Measurements from ENCODE around the gene CYBA.

The CYBA gene

DNA sequence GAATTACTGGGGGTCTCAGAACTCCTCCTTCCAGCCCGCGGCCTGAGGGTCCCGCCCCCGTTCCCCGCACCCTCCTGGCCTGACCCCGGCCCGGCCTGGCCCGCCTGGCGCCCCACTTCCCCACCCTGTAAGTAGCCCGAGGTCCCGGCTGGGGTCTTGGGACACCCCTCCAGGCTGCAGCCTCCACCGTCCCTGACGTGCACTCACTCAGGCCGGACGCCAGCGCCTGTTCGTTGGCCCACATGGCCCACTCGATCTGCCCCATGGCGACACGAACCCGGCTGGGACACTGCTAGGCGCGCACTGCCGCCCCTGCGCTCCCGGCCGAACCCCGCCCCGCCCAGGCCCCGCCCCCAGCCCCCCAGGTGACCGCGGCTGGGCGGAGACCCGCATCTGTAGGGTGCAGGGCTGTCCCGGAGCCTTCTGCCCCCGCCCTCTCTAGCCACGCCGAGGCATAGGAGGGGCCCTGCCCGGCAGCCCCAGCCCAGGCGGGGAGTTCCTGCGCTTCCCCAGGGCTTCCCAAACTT lies at the start of gene CYBA:
CYBA (minus strand) TSS at position 305 of the 527 bp plus-strand sequence; CDS start at position 265, 40 bp downstream.
- DNase-seq (ENCODE audit: low read depth, low spot score): peak; percentile 41

DNA sequence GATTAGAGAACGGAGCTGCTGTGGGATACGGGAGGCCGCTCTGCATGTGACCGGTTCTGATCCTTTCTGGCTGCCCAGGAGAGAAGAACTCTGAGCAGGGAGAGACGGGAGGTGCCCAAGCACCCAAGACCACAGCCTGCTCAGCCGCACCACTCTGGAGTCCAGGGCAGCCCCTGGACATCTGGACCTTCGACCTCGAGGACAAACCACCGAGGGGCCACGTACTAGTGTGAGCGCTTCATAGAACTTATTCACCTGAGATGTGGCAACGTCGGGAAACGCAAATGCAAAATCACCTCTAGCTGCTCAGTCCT lies 49.4 kb upstream of the CYBA start:
- no peak for DNase-seq (ENCODE audit: low read depth, low spot score)

DNA sequence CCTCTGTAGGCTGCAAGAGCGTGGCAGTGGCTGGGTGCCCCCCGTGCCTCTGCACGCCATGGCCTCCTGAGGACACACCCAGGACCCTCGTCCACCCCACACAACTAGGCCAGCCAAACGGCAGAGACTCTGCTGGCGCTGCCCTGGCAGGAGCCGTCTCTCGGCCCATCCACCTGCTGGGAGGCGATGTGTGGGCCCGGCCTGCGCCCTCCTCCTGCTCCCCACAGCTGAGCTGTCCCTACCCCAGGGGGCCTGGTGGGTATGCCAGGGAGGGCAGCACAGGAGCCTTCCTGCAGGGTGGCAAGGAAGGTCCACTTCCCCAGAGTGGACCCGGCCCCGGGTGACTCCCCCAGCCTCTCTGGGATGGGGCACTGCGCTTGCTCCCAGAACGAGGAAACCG lies 48.3 kb upstream of the CYBA start:
- DNase-seq (ENCODE audit: low read depth, low spot score): no peak

DNA sequence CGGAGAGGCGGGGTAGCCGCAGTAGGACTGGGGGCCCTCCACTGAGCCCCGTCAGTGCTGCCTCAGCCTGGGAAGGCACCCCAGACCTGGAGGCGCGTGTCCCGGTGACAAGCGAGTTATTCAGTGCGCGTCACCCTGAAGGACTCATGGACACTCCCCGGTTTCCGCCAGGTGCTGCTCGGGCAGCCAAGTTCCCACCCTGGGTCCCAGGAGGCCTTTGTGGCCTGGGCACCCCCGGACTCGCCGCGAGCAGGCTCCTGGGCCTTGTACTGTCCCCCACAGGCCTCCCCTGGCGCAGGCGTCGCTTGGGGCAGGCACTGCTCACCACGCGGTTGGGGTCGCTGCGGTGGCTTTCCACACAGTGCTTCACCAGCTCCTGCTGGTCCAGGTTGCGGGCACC lies 47.8 kb upstream of the CYBA start:
- DNase-seq (ENCODE audit: low read depth, low spot score): no peak

DNA sequence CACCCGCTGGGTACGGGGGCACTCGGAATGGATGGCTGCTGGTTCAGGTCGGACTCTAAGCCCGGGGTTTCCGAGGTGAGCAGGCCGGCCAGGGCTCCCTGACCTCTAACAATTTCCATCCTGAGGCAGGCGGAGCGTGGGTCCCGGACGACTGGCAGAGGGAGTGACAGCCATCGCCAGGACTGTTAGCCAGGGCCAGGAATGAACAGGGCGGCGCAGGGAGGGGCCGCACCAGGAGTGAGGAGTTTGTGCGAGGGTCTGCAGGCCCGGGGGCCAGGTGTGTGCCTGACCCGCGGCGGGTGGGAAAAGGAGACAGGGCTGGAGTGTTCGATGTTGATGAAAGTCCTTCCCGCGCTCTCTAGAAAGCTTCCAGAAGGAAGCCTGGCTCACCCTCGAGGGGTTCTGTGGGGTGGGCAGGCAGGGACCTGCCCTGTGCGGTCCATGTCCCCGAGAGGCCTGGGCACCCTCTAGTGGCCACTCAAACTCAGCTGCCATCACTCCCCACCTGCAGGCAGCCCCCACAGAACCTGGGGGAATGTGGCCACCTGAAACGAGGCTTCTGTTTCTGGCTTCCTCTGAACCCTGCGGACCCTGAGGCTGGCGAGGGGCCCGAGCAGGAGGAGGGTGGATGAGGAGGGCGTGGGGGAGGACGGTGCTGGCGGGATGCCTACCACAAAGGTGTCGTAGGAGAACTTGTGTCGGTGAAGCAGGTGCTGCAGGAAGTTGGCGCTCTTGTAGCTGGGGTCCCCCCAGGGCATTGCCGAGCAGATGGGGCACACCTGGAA lies 47.2 kb upstream of the CYBA start:
- DNase-seq (ENCODE audit: low read depth, low spot score): peak; percentile 24

DNA sequence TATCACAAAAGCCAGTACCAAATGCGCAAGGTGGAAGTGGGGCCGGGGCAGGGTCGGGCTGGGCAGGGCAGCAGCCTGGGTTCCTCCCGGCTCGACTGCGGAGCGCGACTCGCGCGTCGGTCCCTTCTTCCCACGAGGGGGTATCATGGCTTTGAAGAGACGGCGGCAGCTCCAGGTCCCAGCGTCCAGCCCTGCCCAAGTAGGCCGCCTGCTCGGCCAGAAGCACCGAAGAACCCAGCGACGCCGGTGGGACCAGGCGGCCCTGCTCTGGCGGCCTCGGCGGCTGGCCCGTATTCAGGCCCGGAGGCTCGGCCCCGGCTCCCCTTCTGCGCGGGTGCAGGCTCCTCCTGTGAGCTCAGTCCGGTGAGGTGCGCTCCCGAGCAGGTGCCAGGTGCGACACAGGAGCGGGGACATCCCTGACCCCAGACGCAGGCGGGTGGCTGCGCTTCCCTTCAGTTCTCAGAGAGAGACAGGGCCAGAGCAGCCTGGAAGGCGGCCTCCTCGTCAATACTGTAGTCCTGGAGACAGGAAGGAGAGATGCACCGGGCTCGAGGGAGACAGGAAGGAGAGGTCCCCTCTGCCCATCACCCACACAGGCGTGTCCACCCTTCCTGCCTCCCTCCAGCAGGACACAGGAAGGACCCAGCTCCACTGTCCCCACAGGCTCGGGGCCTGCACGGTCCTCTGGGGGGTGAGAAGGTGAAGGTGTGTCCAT lies 46.4 kb upstream of the CYBA start:
- DNase-seq (ENCODE audit: low read depth, low spot score): no peak

DNA sequence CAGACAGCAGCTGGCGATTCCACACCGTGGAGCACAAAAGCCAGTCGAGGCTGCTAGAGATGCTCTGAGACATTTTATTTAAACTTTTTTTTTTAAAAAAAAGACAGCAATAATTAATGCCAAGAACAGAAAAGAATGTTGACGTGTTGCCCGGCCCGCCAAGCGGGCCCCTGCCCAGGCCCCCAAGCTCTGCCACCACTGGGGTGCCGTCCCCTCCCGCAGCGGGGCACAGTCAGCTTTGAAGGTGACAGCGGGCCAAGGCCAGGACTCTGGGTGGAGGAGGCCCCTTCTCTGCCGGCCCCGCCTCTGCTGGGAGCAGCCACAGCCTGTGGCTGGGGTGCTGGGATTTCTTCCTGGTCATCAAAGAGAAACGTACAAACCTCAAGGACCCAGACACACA lies 45.6 kb upstream of the CYBA start:
- DNase-seq (ENCODE audit: low read depth, low spot score): no peak

DNA sequence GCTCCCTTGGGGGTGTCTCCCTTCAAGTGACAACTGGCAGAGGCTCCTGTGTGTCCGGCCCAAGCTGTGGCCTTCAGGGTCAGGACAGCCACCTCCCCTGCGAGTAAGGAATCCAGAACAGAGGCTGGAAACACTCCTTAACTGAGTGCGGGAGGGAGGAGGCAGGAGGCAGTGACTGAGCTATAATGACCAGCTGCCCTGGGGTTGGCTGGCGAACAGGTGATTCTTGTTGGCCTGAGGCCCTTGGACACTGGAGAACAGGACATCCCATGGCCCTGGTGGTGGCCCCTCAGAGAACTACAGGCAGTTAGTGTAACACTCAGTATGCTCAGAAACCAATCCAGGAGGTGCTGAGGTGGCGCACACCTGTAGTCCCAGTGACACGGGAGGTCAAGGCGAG lies 44.9 kb upstream of the CYBA start:
- DNase-seq (ENCODE audit: low read depth, low spot score): no peak

DNA sequence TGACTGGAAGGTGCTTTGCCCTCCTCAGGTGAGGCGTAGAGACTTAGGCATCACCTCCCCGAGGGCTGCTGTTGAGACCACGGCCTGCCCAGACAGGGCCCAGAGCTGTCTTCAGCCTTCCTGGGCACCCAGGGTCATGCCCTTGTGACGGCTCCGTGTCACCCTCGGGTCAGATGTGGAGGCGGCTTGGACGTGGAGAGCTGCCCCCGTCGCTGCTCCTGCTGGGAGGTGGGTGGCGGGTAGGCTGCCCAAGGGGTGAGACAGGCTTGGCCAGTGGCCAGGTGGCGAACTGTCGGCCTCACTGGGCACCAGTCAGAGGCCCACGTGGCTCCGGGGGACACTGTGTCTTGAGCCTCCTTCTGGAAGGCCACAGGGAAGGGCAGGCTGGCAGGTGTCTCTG lies 44.4 kb upstream of the CYBA start:
- no peak for DNase-seq (ENCODE audit: low read depth, low spot score)

DNA sequence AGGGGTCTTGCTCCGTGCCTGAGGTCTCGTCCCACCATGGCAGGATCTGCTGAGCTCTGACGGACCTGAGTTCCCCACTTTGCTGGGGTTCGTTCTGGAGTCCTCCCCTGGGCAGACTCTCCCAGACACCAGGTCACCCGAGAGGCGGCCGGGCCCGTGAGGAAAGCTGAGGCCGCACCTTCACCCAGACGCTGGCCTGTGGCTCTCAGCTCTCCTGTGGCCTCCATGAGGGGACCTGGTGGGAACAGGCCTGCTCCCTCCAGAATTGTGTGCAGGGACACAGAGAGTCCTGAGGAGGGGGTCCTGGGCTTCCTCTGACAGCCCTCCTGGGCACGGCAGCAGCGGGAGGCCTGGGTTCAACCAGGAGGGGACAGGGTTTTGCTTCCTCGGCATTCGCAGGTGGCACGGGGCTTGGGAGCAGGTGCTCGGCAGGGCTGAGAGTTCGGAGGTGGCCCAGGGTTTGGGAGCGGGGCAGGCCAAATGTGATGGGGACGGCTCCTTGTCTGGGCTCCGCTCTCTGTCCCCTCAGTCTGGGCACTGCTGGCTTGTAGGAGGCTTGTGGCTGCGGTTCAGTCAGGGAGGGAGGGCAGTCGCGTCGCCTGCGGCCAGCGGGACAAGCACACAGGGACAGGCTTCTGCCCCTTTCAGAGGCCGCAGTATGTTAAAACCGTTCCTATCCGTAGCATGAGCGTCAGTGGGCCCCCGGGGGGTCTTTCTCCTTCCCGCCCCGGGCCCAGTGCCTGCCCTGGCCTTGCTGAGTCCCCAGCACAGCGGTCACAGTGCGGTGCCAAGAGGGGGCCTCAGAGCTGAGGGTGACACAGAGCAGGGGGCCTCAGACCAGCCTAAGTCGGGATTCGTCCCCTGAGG lies 43.6 kb upstream of the CYBA start:
- no peak for DNase-seq (ENCODE audit: low read depth, low spot score)

DNA sequence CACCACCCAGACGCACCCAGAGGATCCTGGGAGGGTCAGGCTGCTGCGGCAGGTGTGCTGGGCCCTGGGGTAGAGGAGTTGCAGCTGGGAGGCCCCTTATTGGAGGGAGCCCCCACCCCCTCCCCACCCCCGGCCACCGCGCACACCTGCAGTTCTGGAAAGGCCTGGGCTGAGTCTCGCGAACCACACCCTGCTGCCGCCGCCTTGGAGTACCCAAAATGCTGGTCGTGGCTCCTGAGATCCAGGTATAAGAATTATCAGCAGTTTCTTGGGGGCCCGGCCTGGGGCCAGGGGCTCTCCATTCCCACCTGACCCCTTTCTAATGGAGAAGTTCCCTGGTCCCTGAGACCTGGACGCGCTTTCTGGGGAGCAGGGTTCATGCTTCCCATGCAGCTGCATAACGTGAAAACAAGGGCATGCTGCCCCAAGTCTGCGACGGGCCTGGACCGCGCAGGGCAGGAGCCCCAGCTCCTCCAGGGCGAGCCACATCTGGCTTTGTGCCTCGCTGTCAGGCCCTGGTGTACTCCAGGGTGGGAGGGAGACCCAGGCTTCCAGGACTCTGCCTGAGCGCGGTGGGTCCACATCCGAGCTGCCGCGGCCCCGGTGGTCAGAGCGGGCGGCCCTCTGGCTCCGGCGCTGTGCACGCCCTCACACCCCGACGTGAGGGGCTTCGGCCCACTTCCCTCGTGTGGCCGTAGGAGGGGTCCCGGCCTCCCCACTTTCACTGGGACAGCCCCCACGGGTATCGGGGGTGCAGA lies 42.7 kb upstream of the CYBA start:
- DNase-seq (ENCODE audit: low read depth, low spot score): no peak

DNA sequence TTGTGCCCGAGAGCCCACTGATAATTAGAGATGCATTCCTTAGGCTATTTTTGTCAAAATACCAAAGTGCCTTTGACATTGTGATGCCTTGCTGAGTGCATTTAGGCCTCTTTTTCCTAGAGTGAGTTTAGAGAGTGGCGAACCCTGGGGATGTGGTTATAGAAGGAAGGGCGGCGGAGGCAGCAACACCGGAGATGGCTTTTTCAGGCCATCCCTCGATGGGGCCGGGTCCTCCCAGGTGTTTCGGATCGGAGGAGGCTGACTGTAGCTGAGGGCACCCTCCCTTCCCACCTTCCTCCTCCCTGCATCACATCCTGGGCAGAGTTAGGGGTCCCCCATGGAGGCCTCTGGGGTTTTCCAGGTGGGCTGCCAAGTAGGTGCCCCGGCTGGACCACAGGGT lies 42.0 kb upstream of the CYBA start:
- DNase-seq (ENCODE audit: low read depth, low spot score): no peak

DNA sequence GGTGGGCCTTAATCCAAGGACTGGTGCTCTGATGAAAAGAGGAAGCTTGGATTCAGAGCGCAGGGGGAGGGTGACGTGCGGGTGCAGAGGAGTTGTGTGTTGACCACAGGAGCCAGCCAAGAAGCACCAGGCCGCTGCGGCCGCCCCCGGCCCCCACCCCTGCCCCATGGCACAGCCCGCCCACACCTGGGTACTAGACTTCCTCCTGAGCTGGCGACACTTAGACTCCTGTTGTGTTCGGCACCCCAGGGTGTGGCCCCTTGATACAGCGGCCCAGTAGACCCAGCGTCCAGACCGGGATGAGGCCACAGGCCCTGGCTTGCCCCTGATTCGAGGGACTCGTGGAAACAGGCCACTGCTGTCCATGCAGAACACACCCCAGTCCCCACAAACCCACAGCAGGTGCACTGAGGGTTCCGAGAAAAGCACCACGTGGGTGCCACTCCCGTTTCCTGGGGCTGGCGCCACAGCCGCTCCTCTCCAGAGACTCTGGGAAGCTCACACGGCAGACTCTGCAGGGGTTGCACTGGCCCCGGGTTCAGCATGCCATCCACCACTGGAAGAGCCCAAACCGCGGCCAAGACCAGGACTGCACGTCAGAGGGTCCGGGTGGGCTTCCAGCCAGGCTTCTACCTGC lies 41.2 kb upstream of the CYBA start:
- DNase-seq (ENCODE audit: low read depth, low spot score): no peak

DNA sequence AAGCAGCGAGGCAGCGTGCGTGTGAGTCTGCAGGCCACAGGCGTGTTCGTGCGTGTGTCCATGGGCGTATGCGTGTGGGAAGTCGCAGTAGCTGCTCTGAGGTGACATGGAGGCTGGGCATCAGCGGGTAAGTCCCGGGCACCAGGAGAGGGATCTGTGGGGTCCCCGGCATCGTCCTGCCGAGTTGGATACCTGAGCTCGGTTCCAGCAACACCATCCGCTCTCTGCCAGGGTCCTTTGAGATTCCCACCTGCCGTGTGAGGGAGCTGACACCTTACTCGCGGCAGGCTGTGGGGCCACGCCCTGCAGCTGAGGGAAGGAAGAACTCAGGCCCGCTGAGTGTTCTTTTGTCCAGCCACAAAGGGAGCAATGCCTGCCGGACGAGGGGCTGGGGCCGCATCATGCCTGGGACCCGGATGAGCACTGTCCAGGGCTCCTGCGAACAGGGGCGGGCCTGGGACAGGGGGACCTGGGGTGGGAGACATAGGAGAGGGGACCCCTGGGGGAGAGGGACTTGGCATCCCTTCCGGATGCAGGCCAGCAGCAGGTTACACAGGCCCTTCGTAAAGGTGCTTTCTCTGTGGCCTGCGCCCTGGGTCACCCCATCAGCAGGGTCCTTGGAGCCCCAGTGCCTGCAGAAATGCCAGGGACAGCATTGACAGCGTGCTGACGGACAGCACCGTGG lies 40.4 kb upstream of the CYBA start:
- no peak for DNase-seq (ENCODE audit: low read depth, low spot score)

DNA sequence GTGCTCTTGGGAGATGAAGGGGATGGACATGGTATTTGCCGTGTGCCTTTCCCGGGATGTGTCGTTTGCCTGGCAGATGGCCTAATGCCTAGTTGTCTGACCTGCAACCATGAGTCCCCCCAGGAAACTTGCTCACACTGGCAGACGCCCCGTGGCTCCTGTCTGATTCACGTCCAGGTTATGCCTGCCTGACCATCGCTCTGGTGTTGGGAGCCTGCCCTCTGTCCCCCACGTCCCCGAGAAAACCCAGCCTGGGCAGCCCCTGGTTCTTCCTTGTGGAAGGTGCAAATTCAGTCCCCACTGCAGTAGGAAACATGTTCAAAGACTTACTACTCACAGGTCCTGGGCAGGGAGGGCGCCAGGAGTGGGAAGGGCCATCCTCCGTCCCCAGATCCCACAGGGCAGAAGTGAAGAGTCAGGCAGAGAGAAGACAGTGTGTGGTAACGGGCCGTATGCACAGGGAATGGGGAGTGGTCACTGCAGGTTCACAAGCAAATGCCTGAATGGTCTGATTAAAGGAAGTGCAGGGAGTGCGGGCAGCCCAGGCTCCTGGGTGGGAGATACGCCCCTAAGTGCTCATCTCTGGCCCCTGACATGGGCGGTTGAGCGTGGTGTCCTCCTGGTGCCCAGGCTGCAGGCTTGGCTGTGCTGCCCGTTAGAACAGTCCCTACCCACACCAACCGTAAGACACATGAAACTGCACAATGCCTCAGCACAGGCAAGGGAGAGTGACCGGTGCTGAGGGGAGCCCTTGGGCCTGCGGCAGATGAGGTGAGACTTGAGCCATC lies 39.7 kb upstream of the CYBA start:
- no peak for DNase-seq (ENCODE audit: low read depth, low spot score)

DNA sequence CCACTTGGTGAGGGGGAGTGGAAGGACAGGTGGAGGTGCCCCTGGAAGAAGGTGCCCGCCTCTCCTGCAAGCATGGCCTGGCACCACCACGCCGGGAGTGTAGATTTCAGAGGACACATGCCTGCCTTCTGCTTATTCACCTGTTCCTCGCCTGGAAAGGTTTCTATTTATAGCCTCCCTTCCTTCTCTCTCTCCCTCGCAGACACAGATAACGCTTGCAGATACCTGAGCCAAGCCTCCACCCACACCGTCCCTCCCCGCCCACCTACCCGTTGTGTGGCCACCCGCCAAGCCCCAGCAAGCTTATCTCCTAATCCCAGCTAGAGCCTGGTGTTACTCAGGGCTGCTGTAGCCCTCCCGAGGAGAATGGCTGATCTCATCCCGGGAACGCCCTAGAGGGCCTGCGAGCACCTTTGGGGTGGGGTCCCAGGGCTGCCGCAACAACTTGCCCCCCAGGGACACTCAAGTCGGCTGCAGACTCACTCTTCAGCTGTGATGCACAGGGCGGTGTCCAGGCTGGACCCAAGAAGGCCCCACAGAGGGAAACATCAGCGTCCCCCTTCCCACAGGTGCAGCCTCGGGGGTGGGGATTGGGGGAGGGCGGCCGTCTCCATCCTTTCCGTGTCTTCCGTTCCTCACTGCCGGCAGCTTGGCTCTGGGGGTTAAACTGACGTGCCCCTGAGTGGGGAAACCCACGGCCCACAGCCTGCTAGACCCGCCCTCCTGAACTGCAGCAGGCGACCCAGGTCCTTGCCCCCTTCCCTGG lies 37.3 kb upstream of the CYBA start:
- peak; percentile 61 for DNase-seq (ENCODE audit: low read depth, low spot score)

DNA sequence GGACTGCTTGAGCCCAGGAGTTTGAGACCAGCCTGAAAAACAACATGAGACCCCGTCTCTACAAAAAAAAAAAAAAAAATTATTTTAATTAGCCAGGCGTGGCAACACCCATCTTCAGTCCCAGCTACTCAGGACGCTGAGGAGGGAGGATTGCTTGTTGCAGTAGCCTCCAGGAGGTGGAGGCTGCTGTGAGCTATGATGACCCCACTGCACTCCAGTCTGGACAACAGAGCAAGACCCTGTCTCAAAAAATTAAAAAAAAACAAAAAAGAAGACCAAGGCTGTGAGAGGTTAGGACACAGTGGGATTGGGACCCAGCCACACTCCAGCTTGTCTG lies 36.8 kb upstream of the CYBA start:
- DNase-seq (ENCODE audit: low read depth, low spot score): no peak

DNA sequence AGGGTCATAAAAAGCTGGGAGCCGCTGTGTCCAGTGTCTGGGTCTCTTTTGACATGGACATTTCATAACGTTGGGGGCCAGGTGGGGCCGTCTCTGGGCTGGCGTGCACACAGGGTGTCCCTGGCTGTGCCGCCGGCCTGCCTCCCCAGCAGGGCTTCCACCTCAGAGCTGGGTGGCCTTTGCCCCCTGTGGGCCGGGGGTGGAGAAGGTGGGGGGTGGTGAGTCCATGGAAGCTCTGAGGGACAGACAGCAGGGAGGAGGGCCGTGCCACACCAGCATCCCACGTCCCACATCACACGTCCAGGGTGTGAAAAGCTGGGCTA lies 36.4 kb upstream of the CYBA start:
- no peak for DNase-seq (ENCODE audit: low read depth, low spot score)

Measured in ELF-1 (cell line).